ENCODE data around the gene MYH6.

DNA sequence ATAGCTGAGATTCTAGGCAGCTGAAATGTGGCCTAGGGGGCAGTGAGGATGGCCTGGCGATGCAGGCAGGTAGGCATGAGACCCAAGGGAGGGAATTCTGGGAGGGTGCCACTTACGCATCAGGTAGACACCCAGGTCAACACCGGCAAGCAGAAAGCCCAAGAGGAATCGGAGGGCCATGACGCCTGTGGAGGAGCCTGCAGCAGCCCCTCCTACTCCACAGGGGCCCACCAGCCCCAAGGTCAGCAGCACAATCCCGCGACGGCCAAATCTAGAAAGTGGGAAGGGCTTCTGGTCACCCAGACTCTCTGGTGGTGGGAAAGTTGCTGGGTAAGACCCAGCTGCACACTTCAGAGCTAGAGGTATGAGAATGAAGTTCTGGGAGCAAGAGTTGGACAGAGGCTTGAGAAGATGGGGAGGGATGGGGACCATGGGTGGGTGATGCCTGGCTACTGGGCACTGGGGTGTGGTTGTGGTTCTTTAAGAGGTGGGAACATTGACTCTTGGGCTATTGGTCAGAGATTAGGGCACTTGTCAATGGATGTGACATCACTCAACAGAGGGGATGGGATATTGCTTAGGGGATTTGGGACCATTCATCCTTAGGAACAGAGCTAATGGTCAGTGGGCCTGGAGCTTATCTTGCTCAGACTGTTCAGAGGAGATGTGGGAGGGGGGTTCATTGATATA is 58.8 kb downstream of the MYH6 start:
- TF ChIP-seq, protein P1, sequence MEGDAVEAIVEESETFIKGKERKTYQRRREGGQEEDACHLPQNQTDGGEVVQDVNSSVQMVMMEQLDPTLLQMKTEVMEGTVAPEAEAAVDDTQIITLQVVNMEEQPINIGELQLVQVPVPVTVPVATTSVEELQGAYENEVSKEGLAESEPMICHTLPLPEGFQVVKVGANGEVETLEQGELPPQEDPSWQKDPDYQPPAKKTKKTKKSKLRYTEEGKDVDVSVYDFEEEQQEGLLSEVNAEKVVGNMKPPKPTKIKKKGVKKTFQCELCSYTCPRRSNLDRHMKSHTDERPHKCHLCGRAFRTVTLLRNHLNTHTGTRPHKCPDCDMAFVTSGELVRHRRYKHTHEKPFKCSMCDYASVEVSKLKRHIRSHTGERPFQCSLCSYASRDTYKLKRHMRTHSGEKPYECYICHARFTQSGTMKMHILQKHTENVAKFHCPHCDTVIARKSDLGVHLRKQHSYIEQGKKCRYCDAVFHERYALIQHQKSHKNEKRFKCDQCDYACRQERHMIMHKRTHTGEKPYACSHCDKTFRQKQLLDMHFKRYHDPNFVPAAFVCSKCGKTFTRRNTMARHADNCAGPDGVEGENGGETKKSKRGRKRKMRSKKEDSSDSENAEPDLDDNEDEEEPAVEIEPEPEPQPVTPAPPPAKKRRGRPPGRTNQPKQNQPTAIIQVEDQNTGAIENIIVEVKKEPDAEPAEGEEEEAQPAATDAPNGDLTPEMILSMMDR (IDR thresholded peaks at IDR 0.05), result no peak
- TF ChIP-seq POLR2A (IDR thresholded peaks at IDR 0.05), result no peak
